HFF-Myc (cell line): ENCODE data around the gene CDH4.

Experiments
- DNase-seq: peaks from one replicate; pipeline ENCODE4 v3.0.0-alpha.2; 2011; ENCODE audit warnings: low read depth; ENCODE audit errors: extremely low read depth
- H3K4me3 ChIP-seq: replicated peaks from 2 replicates; pipeline ENCODE4 v1.5.1; 2011; ENCODE audit warnings: low read depth, mild to moderate bottlenecking, control low read depth, low read length
- CTCF ChIP-seq: IDR thresholded peaks from 2 replicates; pipeline ENCODE4 v1.5.1; 2012; ENCODE audit warnings: mild to moderate bottlenecking, low read depth, low read length, control low read depth; ENCODE audit errors: missing control alignments

Gene CDH4

GRCh38 chr20:61929971-61930666 is 678.1 kb downstream of the CDH4 start:
- no peak overlapping the region for H3K4me3 ChIP-seq
- TF ChIP-seq CTCF: no peak
- no peak for DNase-seq

- no peak for TF ChIP-seq CTCF
- no peak overlapping the region for H3K4me3 ChIP-seq
- no peak for DNase-seq
Observed at GRCh38 chr20:61930776-61931475, 678.9 kb downstream of the CDH4 start.

- no peak for TF ChIP-seq CTCF
- H3K4me3 ChIP-seq: no peak overlapping the region
- DNase-seq: no peak
Observed at GRCh38 chr20:61931476-61932198, 679.6 kb downstream of the CDH4 start.

- no peak overlapping the region for H3K4me3 ChIP-seq
- no peak for DNase-seq
- no peak for TF ChIP-seq CTCF
Observed at GRCh38 chr20:61932199-61932592, 680.1 kb downstream of the CDH4 start.

- H3K4me3 ChIP-seq: no peak overlapping the region
- no peak for DNase-seq
- no peak for TF ChIP-seq CTCF
Observed at GRCh38 chr20:61932711-61933480, 680.8 kb downstream of the CDH4 start.

- no peak overlapping the region for H3K4me3 ChIP-seq
- no peak for DNase-seq
- no peak for TF ChIP-seq CTCF
Observed at GRCh38 chr20:61933481-61933950, 681.5 kb downstream of the CDH4 start.
